Gastrocnemius medialis (tissue), 4 donors: Measurements from ENCODE around the gene PLCB2.

ENCODE experiments used
- POLR2A ChIP-seq, 2 donors: fragments of 450-650 bp; IDR thresholded peaks; one replicate each; pipeline ENCODE4 v1.6.1; 2017; ENCODE audit warnings: antibody characterized with exemption in 2 of 2, mild to moderate bottlenecking in 2 of 2, moderate library complexity in 2 of 2
- TF ChIP-seq, protein P1 (sequence below), 5 experiments: fragments of 450-650 bp in 3 of 5; fragments of 200-600 bp in 2 of 5; sonication (generic) in 2 of 5; IDR thresholded peaks in 4 of 5; conservative IDR thresholded peaks in 1 of 5; 1 replicate in 4 of 5; 2 replicates in 1 of 5; pipeline ENCODE4 v1.5.1; 2016 to 2019; ENCODE audit warnings: antibody characterized with exemption in 5 of 5, mild to moderate bottlenecking in 3 of 5, moderate library complexity in 3 of 5

DNA sequence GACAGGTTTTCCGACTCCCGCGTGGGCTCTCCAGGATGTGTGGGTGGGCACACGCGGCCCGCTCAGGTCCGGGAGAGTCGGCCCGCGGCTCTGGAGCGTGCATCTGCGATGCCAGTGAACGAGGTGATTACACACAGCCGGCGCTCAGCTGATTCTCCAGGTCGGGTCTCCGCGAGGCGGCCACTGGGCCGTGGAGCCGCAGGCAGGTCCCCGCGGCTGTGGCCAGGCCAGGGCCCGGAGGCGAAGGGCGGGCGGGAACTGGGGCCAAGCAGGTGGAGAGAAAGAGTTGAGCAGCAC, 55.6 kb downstream of the PLCB2 start:
- TF ChIP-seq, protein P1, sequence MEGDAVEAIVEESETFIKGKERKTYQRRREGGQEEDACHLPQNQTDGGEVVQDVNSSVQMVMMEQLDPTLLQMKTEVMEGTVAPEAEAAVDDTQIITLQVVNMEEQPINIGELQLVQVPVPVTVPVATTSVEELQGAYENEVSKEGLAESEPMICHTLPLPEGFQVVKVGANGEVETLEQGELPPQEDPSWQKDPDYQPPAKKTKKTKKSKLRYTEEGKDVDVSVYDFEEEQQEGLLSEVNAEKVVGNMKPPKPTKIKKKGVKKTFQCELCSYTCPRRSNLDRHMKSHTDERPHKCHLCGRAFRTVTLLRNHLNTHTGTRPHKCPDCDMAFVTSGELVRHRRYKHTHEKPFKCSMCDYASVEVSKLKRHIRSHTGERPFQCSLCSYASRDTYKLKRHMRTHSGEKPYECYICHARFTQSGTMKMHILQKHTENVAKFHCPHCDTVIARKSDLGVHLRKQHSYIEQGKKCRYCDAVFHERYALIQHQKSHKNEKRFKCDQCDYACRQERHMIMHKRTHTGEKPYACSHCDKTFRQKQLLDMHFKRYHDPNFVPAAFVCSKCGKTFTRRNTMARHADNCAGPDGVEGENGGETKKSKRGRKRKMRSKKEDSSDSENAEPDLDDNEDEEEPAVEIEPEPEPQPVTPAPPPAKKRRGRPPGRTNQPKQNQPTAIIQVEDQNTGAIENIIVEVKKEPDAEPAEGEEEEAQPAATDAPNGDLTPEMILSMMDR (IDR thresholded peaks at IDR 0.05 in 4 of 5, conservative IDR thresholded peaks at IDR 0.05 in 1 of 5), result no peak
- TF ChIP-seq POLR2A (IDR thresholded peaks at IDR 0.05), result no peak
